GM10266 (cell line): ENCODE data around the gene REG4.

Experiments
- DNase-seq: peaks from one replicate; pipeline ENCODE4 v3.0.0; 2012; ENCODE audit errors: extremely low spot score
- CTCF ChIP-seq: IDR thresholded peaks from 2 replicates; pipeline ENCODE4 v1.5.1; 2012; ENCODE audit warnings: mild to moderate bottlenecking, low read depth; ENCODE audit not compliant: control insufficient read depth, insufficient read depth; ENCODE audit errors: missing control alignments

Gene REG4

GRCh38 chr1:119767486-119767885 is 43.8 kb downstream of the REG4 start:
- TF ChIP-seq CTCF: no peak
- DNase-seq: no peak

- no peak for DNase-seq
- TF ChIP-seq CTCF: no peak
Observed at GRCh38 chr1:119766374-119766794, 44.9 kb downstream of the REG4 start.

- TF ChIP-seq CTCF: no peak
- DNase-seq: no peak
Observed at GRCh38 chr1:119764220-119764619, 47.0 kb downstream of the REG4 start.

- no peak for TF ChIP-seq CTCF
- no peak for DNase-seq
Observed at GRCh38 chr1:119762953-119763352, 48.3 kb downstream of the REG4 start.

GRCh38 chr1:119762409-119762808 is 48.9 kb downstream of the REG4 start:
- no peak for TF ChIP-seq CTCF

GRCh38 chr1:119758584-119758983 is 52.7 kb downstream of the REG4 start:
- no peak for DNase-seq
- no peak for TF ChIP-seq CTCF

More at GRCh38 chr1:119762409-119762808, 48.9 kb downstream of the REG4 start:
- DNase-seq: no peak

GRCh38 chr1:119752592-119752991 is 58.7 kb downstream of the REG4 start:
- no peak for TF ChIP-seq CTCF
- DNase-seq: no peak
